ENCODE results near the gene SELP. TPM values are rescaled to one million over a fixed set of nuclear protein-coding genes. Genes with fewer than 3 reads are reported as not detected.

The SELP gene
- total RNA-seq, 1 donor from 2014 or later = not detected

- H3K79me2 ChIP-seq (ENCODE audit: low read depth) = no peaks in the 10 kb centered on the region
- no peaks in the 10 kb centered on the region for H3K9me3 ChIP-seq (ENCODE audit: low read depth)
- H3K9me3 Mint-ChIP-seq = no peaks in the 10 kb centered on the region
- H3K27me3 Mint-ChIP-seq (ENCODE audit: insufficient read depth, low read depth) = peaks cover 3% of the 10 kb centered on the region
- H3K4me3 ChIP-seq = no peak overlapping the region
- no peaks in the 10 kb centered on the region for H3K27me3 ChIP-seq
- no peaks in the 10 kb centered on the region for H3K4me1 Mint-ChIP-seq
- DNase-seq (ENCODE audit: low spot score) = no peak
- H3K36me3 ChIP-seq = no peaks in the 10 kb centered on the region
- H3K27ac Mint-ChIP-seq = no peak overlapping the region
- H3K9ac ChIP-seq = no peak overlapping the region
- no peak overlapping the region for H3K4me2 ChIP-seq
- no peak for TF ChIP-seq CTCF (IDR thresholded peaks at IDR 0.05)
- no peak for TF ChIP-seq EZH2phosphoT487 (IDR thresholded peaks at IDR 0.05)
- no peak for TF ChIP-seq EZH2 (IDR thresholded peaks at IDR 0.05)
- H3K27ac ChIP-seq = no peak overlapping the region
- no peaks in the 10 kb centered on the region for H3K4me1 ChIP-seq
- no peak overlapping the region for H3K4me3 Mint-ChIP-seq
- H2AFZ ChIP-seq (replicated peaks) = no peak overlapping the region
- H3F3A ChIP-seq (ENCODE audit: low read depth) = no peaks in the 10 kb centered on the region
- H3K36me3 Mint-ChIP-seq = no peaks in the 10 kb centered on the region
- no peaks in the 10 kb centered on the region for H4K20me1 ChIP-seq (ENCODE audit: low read depth)
Observed at GRCh38 chr1:169563019-169563615, 66.8 kb downstream of the SELP start.

- H3K9me3 Mint-ChIP-seq = no peaks in the 10 kb centered on the region
- Histone ChIP-seq H3K9ac (no peak overlapping the region), H3K9me3 (ENCODE audit: low read depth) (no peaks in the 10 kb centered on the region), H3K36me3 (no peaks in the 10 kb centered on the region), H3K4me3 (no peak overlapping the region), H3K79me2 (ENCODE audit: low read depth) (no peaks in the 10 kb centered on the region), H3K27ac (no peak overlapping the region), H3K4me1 (peaks cover 9% of the 10 kb centered on the region), H2AFZ (replicated peaks) (no peak overlapping the region), H3K27me3 (no peaks in the 10 kb centered on the region), H4K20me1 (ENCODE audit: low read depth) (no peaks in the 10 kb centered on the region), H3F3A (ENCODE audit: low read depth) (no peaks in the 10 kb centered on the region), H3K4me2 (no peak overlapping the region)
- no peak overlapping the region for H3K4me3 Mint-ChIP-seq
- H3K4me1 Mint-ChIP-seq = peaks cover 2% of the 10 kb centered on the region
- peaks cover 6% of the 10 kb centered on the region for H3K27me3 Mint-ChIP-seq (ENCODE audit: insufficient read depth, low read depth)
- DNase-seq (ENCODE audit: low spot score) = no peak
- no peak for TF ChIP-seq EZH2 (IDR thresholded peaks at IDR 0.05)
- TF ChIP-seq EZH2phosphoT487 (IDR thresholded peaks at IDR 0.05) = no peak
- no peak for TF ChIP-seq CTCF (IDR thresholded peaks at IDR 0.05)
- H3K27ac Mint-ChIP-seq = no peak overlapping the region
- no peaks in the 10 kb centered on the region for H3K36me3 Mint-ChIP-seq
Observed at GRCh38 chr1:169561692-169562091, 68.2 kb downstream of the SELP start.

GRCh38 chr1:169557131-169557530 is 72.8 kb downstream of the SELP start:
- no peaks in the 10 kb centered on the region for H3K27me3 ChIP-seq
- no peaks in the 10 kb centered on the region for H3K9me3 Mint-ChIP-seq
- H3K9me3 ChIP-seq (ENCODE audit: low read depth) = no peaks in the 10 kb centered on the region
- H3K27me3 Mint-ChIP-seq (ENCODE audit: insufficient read depth, low read depth) = peaks cover 4% of the 10 kb centered on the region
- H3K27ac Mint-ChIP-seq = no peak overlapping the region
- TF ChIP-seq EZH2 (IDR thresholded peaks at IDR 0.05) = no peak
- TF ChIP-seq EZH2phosphoT487 (IDR thresholded peaks at IDR 0.05) = no peak
- no peak for TF ChIP-seq CTCF (IDR thresholded peaks at IDR 0.05)
- no peak overlapping the region for H3K9ac ChIP-seq
- peak; percentile 17 for DNase-seq (ENCODE audit: low spot score)
- H3K79me2 ChIP-seq (ENCODE audit: low read depth) = no peaks in the 10 kb centered on the region
- H3K4me3 ChIP-seq = no peak overlapping the region
- no peak overlapping the region for H3K4me2 ChIP-seq
- H3K4me1 ChIP-seq = peaks cover 9% of the 10 kb centered on the region
- no peak overlapping the region for H3K27ac ChIP-seq
- H3K36me3 Mint-ChIP-seq = no peaks in the 10 kb centered on the region
- H3K4me1 Mint-ChIP-seq = peaks cover 2% of the 10 kb centered on the region
- H3F3A ChIP-seq (ENCODE audit: low read depth) = peaks cover 8% of the 10 kb centered on the region
- no peaks in the 10 kb centered on the region for H3K36me3 ChIP-seq
- peak overlapping the region; percentile 50 for H2AFZ ChIP-seq (replicated peaks)
- H4K20me1 ChIP-seq (ENCODE audit: low read depth) = no peaks in the 10 kb centered on the region
- H3K4me3 Mint-ChIP-seq = no peak overlapping the region
